Upper lobe of right lung (tissue), 1 donor: ENCODE measurements around the gene SMIM35. TPM values are rescaled to one million over a fixed set of nuclear protein-coding genes. Genes with fewer than 3 reads are reported as not detected.

ENCODE experiments used
- ATAC-seq: fragments of 200-7000 bp; cut with Tn5 transposase; one replicate; pipeline ENCODE4 v1.9.1; 2020; ENCODE audit warnings: mild to moderate bottlenecking, moderate library complexity
- DNase-seq: peaks from one replicate; pipeline ENCODE4 v3.0.0-alpha.2; 2020
- H3K27ac ChIP-seq: fragments of 200-600 bp; one replicate; pipeline ENCODE4 v1.8.0; 2022
- H3K27me3 ChIP-seq: fragments of 200-600 bp; one replicate; pipeline ENCODE4 v1.8.0; 2022; ENCODE audit warnings: mild to moderate bottlenecking
- H3K36me3 ChIP-seq: fragments of 200-600 bp; one replicate; pipeline ENCODE4 v1.8.0; 2022
- H3K4me1 ChIP-seq: fragments of 200-600 bp; one replicate; pipeline ENCODE4 v1.8.0; 2022
- H3K4me3 ChIP-seq: fragments of 200-600 bp; one replicate; pipeline ENCODE4 v1.8.0; 2022; ENCODE audit warnings: mild to moderate bottlenecking
- H3K9me3 ChIP-seq: fragments of 200-600 bp; one replicate; pipeline ENCODE4 v1.8.0; 2022
- CTCF ChIP-seq: fragments of 200-600 bp; IDR thresholded peaks from one replicate; pipeline ENCODE4 v1.8.0; 2022; ENCODE audit warnings: antibody characterized with exemption
- intact Hi-C: fragments of 100-400 bp; cut with DNase I; formaldehyde crosslinking; loops from one replicate; pipeline ENCODE4 v1.11.0; 2022
- long read RNA-seq: library from polyadenylated mRNA; unstranded; transcript quantifications from one replicate; pipeline ENCODE4 v2.0.0, GENCODE V29; 2021
- total RNA-seq: library from RNA; stranded (reverse); fragmentation: NEBNext Ultra II Directional; extraction: Animal tissue kit (Norgen Biotek cat#: 25700); gene quantifications from one replicate; pipeline ENCODE4 v1.2.1, GENCODE V29; 2021
- donor health status: DM: no; HTN: yes; CAD: no; lungs with severe emphysema.

Gene SMIM35
- total RNA-seq = not detected
- long read RNA-seq = 0 reads

DNA sequence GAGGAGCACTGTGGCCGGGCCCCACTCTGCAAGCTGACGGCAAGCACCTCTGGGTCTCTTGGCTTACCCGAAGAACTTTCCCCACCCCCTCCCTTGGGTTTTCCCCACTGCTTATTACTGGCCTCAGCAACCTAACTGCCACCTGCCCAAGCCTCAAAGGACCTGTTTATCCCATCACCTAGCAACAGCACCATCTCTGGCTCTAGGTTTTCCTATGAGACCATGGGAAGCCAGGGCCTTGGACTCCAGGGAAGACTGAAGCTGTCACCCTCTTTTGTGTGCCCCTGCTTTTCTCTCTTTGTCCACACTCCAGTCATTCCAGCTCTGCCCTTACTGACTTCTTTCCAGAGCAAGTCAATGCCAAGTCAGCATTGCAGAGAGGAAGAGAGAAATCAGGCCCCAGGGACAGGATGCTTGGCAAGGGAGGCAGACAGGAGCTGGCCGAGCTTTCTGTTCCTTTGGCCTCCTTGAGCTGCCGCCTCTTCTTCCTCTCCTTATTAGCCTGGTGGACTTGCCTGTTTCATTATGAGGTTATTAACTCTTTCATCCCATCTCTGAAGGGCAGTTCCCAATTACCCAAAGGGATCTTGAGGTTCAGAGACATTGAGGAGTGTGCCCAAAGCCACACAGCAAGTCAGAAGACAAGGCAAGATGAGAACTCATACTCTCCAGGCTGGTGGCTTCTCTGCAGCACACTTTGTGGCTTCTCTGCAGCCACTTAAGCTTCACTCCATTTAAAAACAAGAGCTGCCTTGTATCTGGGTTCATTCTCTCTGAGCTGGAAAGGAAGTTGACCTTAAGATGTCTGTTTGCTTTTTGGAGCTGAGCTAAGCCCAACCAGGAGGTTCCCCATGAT lies at the start of gene SMIM35:
TSS of gene SMIM35 (minus strand) at position 51 of the 856 bp plus-strand sequence. CDS start 206 bp downstream, outside the sequence.
- Histone ChIP-seq H3K27me3 (no peaks in the 10 kb centered on the region), H3K36me3 (no peaks in the 10 kb centered on the region), H3K27ac (no peak within 1 kb of the TSS), H3K9me3 (no peaks in the 10 kb centered on the region), H3K4me1 (peaks cover 10% of the 10 kb centered on the region), H3K4me3 (no peak within 1 kb of the TSS)
- no peak for TF ChIP-seq CTCF
- ATAC-seq = no peak
- DNase-seq = no peak
- intact Hi-C loops = no loop called here

DNA sequence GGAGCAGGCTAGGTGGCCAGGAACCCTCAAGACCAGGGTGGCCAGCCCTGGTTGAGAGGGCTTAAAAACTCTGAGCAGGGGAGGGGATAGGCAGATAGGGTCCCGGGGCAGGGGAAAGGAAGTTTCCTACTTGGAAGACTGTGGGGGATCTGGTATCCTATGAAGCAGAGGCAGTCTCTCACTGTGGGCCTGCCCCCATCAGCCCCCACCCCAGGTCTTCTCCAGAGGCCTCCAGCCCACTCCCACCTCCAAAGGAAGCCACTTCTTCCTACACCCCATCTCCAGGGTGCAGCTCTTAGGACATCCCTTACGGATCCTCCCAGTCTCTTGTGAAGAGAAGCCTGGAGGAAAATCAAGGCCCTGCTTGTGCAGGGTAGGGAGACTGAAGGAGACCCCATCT lies 49.6 kb upstream of the SMIM35 start:
- Histone ChIP-seq H3K4me3 (no peak overlapping the region), H3K4me1 (no peaks in the 10 kb centered on the region), H3K9me3 (no peaks in the 10 kb centered on the region), H3K27me3 (peaks cover 9% of the 10 kb centered on the region), H3K36me3 (no peaks in the 10 kb centered on the region), H3K27ac (no peak overlapping the region)
- ATAC-seq = no peak
- no peak for DNase-seq
- intact Hi-C loops = no loop called here
- TF ChIP-seq CTCF = no peak

GRCh38 chr11:118135796-118136165 lies 49.0 kb upstream of the SMIM35 start:
- Histone ChIP-seq H3K36me3 (no peaks in the 10 kb centered on the region), H3K9me3 (no peaks in the 10 kb centered on the region), H3K27me3 (peaks cover 9% of the 10 kb centered on the region), H3K27ac (no peak overlapping the region), H3K4me3 (no peak overlapping the region), H3K4me1 (no peaks in the 10 kb centered on the region)
- DNase-seq (peak; percentile 36), ATAC-seq (no peak)
- no peak for TF ChIP-seq CTCF
- intact Hi-C loops = no loop called here

DNA sequence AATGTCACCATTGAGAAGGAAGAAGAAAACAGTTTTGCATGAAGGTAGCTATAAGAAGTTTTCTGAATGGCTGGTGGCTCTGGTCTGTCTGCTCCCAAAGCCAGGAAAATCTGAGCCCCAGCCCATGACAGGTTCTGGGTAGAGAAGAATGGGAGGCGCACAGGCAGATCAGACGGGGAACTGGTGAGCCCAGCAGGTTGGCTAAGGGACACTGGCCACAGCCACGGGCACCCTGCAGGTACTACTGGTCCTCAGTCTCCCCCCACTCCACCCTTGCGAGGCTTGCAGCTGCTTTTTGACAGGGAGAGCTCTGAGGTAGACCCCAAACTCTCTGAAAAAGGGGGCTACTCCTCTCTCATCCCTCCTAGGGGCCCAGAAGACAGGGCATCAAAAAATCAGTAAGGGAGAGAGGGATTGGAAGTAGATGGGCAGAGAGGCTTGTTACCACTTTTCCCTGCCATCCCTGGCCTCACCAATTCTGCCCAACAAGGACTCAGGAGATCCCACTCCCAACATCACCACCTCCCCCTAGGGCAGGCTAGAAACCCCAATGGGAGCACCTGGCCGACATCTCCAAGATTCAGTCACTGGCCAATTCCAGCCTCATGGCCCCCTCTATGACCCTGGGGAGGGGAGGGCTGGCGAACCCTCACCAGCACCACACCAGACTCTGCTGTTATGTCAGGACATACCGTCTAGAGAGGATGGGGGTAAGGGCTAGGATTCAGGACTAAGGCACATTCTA lies 48.5 kb upstream of the SMIM35 start:
- Histone ChIP-seq H3K36me3 (no peaks in the 10 kb centered on the region), H3K27ac (no peak overlapping the region), H3K27me3 (peaks cover 3% of the 10 kb centered on the region), H3K9me3 (no peaks in the 10 kb centered on the region), H3K4me1 (no peaks in the 10 kb centered on the region), H3K4me3 (no peak overlapping the region)
- no peak for TF ChIP-seq CTCF
- intact Hi-C loops = no loop called here
- ATAC-seq = no peak
- DNase-seq = peak; percentile 33

GRCh38 chr11:118133816-118134215 lies 47.1 kb upstream of the SMIM35 start:
- no peaks in the 10 kb centered on the region for H3K9me3 ChIP-seq
- no peak overlapping the region for H3K27ac ChIP-seq
- peak; percentile 42 for DNase-seq
- H3K36me3 ChIP-seq = no peaks in the 10 kb centered on the region
- no peak overlapping the region for H3K4me3 ChIP-seq
- H3K27me3 ChIP-seq = no peaks in the 10 kb centered on the region
- intact Hi-C loops = no loop called here
- TF ChIP-seq CTCF = no peak
- no peak for ATAC-seq
- no peaks in the 10 kb centered on the region for H3K4me1 ChIP-seq
